ENCODE measurements around the gene PCK1.

The PCK1 gene

DNA sequence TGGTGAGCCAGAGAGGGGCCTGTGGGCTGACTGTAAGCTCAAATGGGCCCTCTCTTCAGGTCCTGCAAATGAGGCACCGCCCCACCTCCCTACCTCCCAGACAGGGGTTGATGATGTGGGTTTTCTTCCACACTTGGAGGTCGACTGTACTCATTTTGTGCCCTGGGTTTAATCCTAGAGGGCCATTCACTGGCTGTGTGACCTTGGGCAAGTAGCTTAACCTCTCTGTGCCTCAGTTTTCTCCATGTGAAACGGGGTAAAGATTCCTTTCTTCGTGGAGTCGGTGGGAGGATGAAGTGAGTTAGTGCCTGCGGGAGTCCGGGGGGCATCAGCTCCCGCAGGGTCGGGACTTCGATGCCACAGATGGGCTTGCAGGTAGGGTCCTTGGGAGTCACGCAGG is 35.4 kb downstream of the PCK1 start:
- Histone ChIP-seq H3K9me3 (ENCODE audit: insufficient read depth, low read length) (no peaks in the 10 kb centered on the region), H3K4me3 (ENCODE audit: insufficient read length, low read depth) (no peak overlapping the region), H3K36me3 (ENCODE audit: insufficient read depth, insufficient read length, low read length) (no peaks in the 10 kb centered on the region), H3K9ac (ENCODE audit: insufficient read length, low read depth) (no peak overlapping the region), H3K4me1 (ENCODE audit: insufficient read depth, insufficient read length) (peaks cover 29% of the 10 kb centered on the region), H3K27me3 (ENCODE audit: insufficient read depth, insufficient read length) (no peaks in the 10 kb centered on the region)
- TF ChIP-seq ZNF274 (IDR thresholded peaks at IDR 0.05; ENCODE audit: low read depth, low read length) (no peak), SUZ12 (IDR thresholded peaks at IDR 0.05; ENCODE audit: extremely low read depth, insufficient read depth, insufficient read length) (no peak), YY1 (IDR thresholded peaks at IDR 0.05; ENCODE audit: insufficient read depth, insufficient read length) (no peak)
- no peak for DNase-seq (ENCODE audit: low read depth, low spot score)

- no peaks in the 10 kb centered on the region for H3K9me3 ChIP-seq (ENCODE audit: insufficient read depth, low read length)
- peaks cover 29% of the 10 kb centered on the region for H3K4me1 ChIP-seq (ENCODE audit: insufficient read depth, insufficient read length)
- TF ChIP-seq SUZ12 (IDR thresholded peaks at IDR 0.05; ENCODE audit: extremely low read depth, insufficient read depth, insufficient read length) (no peak), YY1 (IDR thresholded peaks at IDR 0.05; ENCODE audit: insufficient read depth, insufficient read length) (no peak), ZNF274 (IDR thresholded peaks at IDR 0.05; ENCODE audit: low read depth, low read length) (no peak)
- no peaks in the 10 kb centered on the region for H3K36me3 ChIP-seq (ENCODE audit: insufficient read depth, insufficient read length, low read length)
- DNase-seq (ENCODE audit: low read depth, low spot score): no peak
- H3K27me3 ChIP-seq (ENCODE audit: insufficient read depth, insufficient read length): no peaks in the 10 kb centered on the region
- no peak overlapping the region for H3K9ac ChIP-seq (ENCODE audit: insufficient read length, low read depth)
- H3K4me3 ChIP-seq (ENCODE audit: insufficient read length, low read depth): no peak overlapping the region
These were observed 36.4 kb downstream of the PCK1 start for GRCh38 chr20:57596998-57597939.

DNA sequence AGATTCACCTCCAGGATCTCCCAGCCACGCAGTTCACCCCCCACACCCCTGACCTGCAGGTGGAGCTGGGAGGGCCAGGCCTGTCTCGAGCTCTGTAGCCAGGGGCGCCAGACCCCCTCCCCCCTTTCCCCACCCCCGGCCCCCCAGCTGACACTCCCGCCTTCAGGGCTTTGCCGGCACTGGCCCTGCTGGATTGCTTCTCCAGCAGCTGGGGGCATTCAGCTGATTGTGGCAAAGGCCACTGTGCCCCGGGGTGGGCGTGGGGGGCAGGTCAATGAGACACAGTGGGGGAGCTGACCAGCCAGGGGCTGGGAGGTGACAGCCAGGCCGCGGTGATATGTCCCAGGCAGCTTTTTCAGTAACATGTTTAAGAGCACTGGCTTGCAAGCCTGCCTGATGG is 37.1 kb downstream of the PCK1 start:
- H3K36me3 ChIP-seq (ENCODE audit: insufficient read depth, insufficient read length, low read length): no peaks in the 10 kb centered on the region
- no peak overlapping the region for H3K4me3 ChIP-seq (ENCODE audit: insufficient read length, low read depth)
- DNase-seq (ENCODE audit: low read depth, low spot score): no peak
- H3K9ac ChIP-seq (ENCODE audit: insufficient read length, low read depth): peak overlapping the region; percentile 7
- H3K27me3 ChIP-seq (ENCODE audit: insufficient read depth, insufficient read length): no peaks in the 10 kb centered on the region
- TF ChIP-seq SUZ12 (IDR thresholded peaks at IDR 0.05; ENCODE audit: extremely low read depth, insufficient read depth, insufficient read length) (no peak), ZNF274 (IDR thresholded peaks at IDR 0.05; ENCODE audit: low read depth, low read length) (no peak), YY1 (IDR thresholded peaks at IDR 0.05; ENCODE audit: insufficient read depth, insufficient read length) (no peak)
- H3K9me3 ChIP-seq (ENCODE audit: insufficient read depth, low read length): no peaks in the 10 kb centered on the region
- H3K4me1 ChIP-seq (ENCODE audit: insufficient read depth, insufficient read length): peaks cover 29% of the 10 kb centered on the region

GRCh38 chr20:57598491-57598890 is 37.6 kb downstream of the PCK1 start:
- Histone ChIP-seq H3K4me3 (ENCODE audit: insufficient read length, low read depth) (no peak overlapping the region), H3K9ac (ENCODE audit: insufficient read length, low read depth) (no peak overlapping the region), H3K9me3 (ENCODE audit: insufficient read depth, low read length) (no peaks in the 10 kb centered on the region), H3K4me1 (ENCODE audit: insufficient read depth, insufficient read length) (peaks cover 24% of the 10 kb centered on the region), H3K27me3 (ENCODE audit: insufficient read depth, insufficient read length) (no peaks in the 10 kb centered on the region), H3K36me3 (ENCODE audit: insufficient read depth, insufficient read length, low read length) (no peaks in the 10 kb centered on the region)
- DNase-seq (ENCODE audit: low read depth, low spot score): no peak
- TF ChIP-seq ZNF274 (IDR thresholded peaks at IDR 0.05; ENCODE audit: low read depth, low read length) (no peak), SUZ12 (IDR thresholded peaks at IDR 0.05; ENCODE audit: extremely low read depth, insufficient read depth, insufficient read length) (no peak), YY1 (IDR thresholded peaks at IDR 0.05; ENCODE audit: insufficient read depth, insufficient read length) (no peak)

DNA sequence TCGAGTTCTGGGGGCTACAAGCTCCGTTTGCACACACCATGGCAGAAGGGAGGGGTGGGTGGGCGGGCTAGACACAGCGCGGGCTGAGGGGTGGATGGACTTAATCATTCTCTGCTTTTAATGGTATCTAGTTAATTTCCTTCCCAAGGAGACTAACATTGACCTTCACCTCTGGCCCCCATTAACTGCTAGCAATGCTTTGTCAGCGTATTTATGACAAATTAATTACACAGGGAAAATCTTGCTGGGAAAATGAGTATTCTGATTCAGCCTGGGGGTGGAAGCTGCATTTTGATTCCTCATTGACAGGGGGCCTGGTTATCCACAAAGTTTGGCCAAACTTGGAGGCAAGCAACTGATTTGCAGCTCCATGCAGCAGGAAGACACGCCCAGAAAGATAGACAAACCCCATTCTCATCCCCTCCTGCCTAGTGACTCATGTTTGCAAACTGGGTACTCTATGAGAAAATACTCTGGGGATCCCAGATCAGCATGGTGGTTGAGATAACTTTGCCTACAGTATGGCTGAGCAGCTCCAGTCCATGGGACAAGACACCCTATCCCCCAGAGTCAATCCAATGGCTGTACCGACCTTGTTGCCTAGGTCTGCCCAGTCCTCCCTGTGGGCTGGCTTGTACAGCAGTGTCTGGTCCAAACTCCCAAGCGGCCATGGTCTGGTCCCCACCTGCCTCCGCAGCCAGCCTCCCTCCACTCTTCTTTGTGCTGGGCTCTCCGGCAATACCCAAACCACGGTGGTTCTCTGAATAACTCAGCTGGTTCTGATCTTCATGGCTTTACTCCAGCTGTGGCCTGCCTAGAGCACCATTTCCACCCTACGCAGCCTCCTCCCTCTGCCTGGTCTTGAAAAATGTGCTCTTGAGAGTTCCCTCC is 39.7 kb downstream of the PCK1 start:
- Histone ChIP-seq H3K9me3 (ENCODE audit: insufficient read depth, low read length) (no peaks in the 10 kb centered on the region), H3K9ac (ENCODE audit: insufficient read length, low read depth) (no peak overlapping the region), H3K36me3 (ENCODE audit: insufficient read depth, insufficient read length, low read length) (no peaks in the 10 kb centered on the region), H3K27me3 (ENCODE audit: insufficient read depth, insufficient read length) (no peaks in the 10 kb centered on the region), H3K4me1 (ENCODE audit: insufficient read depth, insufficient read length) (peaks cover 16% of the 10 kb centered on the region), H3K4me3 (ENCODE audit: insufficient read length, low read depth) (no peak overlapping the region)
- TF ChIP-seq SUZ12 (IDR thresholded peaks at IDR 0.05; ENCODE audit: extremely low read depth, insufficient read depth, insufficient read length) (no peak), YY1 (IDR thresholded peaks at IDR 0.05; ENCODE audit: insufficient read depth, insufficient read length) (no peak)
- no peak for DNase-seq (ENCODE audit: low read depth, low spot score)

- TF ChIP-seq ZNF274 (IDR thresholded peaks at IDR 0.05; ENCODE audit: low read depth, low read length): no peak
- H3K27me3 ChIP-seq (ENCODE audit: insufficient read depth, insufficient read length): no peaks in the 10 kb centered on the region
- DNase-seq (ENCODE audit: low read depth, low spot score): no peak
These were observed 40.3 kb downstream of the PCK1 start for GRCh38 chr20:57601211-57601570.

DNA sequence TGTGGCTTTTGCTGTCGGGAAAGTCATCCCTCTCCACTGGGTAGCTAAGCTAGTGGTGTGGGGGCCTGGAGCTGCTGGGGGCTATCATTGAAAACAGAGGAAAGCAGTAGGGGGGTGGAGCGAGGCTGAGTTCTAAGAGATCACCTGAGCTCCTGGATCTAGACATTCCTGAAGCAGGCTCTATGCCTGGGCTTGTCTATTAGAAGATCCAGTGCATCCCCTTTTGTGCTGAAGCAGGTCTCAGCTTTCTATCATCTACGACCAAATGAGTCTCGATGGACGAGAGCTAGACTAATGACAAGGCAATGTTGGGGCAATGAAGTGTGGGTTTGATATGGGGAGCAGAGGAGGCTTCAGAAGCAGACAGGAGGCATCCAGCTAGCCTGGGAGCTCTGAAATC is 40.8 kb downstream of the PCK1 start:
- no peak for DNase-seq (ENCODE audit: low read depth, low spot score)
- no peaks in the 10 kb centered on the region for H3K9me3 ChIP-seq (ENCODE audit: insufficient read depth, low read length)
- H3K36me3 ChIP-seq (ENCODE audit: insufficient read depth, insufficient read length, low read length): no peaks in the 10 kb centered on the region
- H3K27me3 ChIP-seq (ENCODE audit: insufficient read depth, insufficient read length): no peaks in the 10 kb centered on the region
- no peak overlapping the region for H3K4me3 ChIP-seq (ENCODE audit: insufficient read length, low read depth)
- H3K9ac ChIP-seq (ENCODE audit: insufficient read length, low read depth): no peak overlapping the region
- TF ChIP-seq SUZ12 (IDR thresholded peaks at IDR 0.05; ENCODE audit: extremely low read depth, insufficient read depth, insufficient read length) (no peak), ZNF274 (IDR thresholded peaks at IDR 0.05; ENCODE audit: low read depth, low read length) (no peak), YY1 (IDR thresholded peaks at IDR 0.05; ENCODE audit: insufficient read depth, insufficient read length) (no peak)
- peaks cover 16% of the 10 kb centered on the region for H3K4me1 ChIP-seq (ENCODE audit: insufficient read depth, insufficient read length)

More at GRCh38 chr20:57601211-57601570, 40.3 kb downstream of the PCK1 start:
- no peaks in the 10 kb centered on the region for H3K36me3 ChIP-seq (ENCODE audit: insufficient read depth, insufficient read length, low read length)
- no peak overlapping the region for H3K4me3 ChIP-seq (ENCODE audit: insufficient read length, low read depth)
- H3K9ac ChIP-seq (ENCODE audit: insufficient read length, low read depth): no peak overlapping the region
- H3K4me1 ChIP-seq (ENCODE audit: insufficient read depth, insufficient read length): peaks cover 16% of the 10 kb centered on the region
- no peaks in the 10 kb centered on the region for H3K9me3 ChIP-seq (ENCODE audit: insufficient read depth, low read length)
